Activated CD8-positive, alpha-beta memory T cell treated with anti-CD3 and anti-CD28 coated beads, Interleukin-2, amount 50 U/mL, for 24 hours (primary cell): ENCODE results near the gene APH1B.

Source experiments
- DNase-seq: peaks from one replicate; pipeline ENCODE4 v3.0.0-alpha.2; 2020; ENCODE audit errors: extremely low read depth

APH1B gene

DNA sequence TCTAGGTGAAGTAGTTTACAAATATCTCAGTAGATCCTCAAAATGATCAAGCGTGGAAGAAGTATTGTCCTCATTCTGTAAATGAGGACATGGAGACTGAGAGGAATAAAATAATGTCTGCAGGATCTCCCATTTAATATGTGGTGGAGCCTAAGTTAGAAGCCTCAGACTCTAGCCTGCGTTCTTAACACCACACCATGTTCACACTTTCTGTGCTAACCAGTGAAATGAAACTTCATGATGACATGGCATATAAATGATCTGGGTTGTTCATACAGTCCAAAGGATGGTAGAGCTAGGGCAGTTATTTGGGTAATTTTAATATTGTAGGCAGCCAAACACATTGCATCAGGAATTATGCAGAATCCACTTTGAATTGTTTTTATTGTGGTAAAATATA is 25.1 kb upstream of the APH1B start:
- no peak for DNase-seq

DNA sequence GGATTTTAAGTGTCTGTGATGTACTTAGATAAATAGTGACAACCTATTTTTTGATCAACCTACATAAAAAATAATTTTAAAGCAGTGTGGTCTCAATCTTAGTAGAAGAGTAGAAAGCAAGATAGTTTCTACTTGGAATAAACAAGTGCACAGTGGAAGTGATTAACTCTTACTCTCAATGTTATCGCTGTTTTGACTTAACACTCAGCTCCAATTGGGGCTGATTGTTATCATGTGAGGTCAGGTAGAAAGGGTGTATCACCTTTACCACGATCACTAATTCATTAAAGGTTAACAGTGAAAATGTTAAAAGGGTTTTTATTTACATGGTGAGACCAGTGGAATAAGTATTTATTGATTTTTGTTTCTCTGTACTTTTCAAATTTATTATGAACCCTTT is 22.4 kb upstream of the APH1B start:
- no peak for DNase-seq

DNA sequence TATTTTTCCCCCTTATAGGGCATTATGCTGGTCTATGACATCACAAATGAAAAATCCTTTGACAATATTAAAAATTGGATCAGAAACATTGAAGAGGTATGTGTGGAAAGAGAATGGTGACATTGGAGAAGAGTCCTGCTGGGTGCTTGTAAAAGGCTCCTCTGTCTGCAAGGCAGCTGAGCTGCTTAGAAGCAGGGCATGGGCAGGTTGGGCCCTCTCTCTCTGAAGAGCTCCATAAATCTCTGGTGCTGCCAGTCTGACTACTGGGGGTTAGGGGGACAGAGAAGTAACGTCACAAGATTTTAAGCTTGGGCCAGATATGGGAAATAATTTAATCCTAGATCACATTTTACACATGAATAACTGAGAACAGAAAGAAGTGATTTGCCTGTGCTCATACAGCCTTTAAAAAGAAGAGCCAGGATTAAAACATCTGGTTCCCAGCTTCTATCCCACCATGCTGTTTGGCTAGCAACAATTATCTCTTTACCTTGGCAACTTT is 21.9 kb upstream of the APH1B start:
- no peak for DNase-seq

DNA sequence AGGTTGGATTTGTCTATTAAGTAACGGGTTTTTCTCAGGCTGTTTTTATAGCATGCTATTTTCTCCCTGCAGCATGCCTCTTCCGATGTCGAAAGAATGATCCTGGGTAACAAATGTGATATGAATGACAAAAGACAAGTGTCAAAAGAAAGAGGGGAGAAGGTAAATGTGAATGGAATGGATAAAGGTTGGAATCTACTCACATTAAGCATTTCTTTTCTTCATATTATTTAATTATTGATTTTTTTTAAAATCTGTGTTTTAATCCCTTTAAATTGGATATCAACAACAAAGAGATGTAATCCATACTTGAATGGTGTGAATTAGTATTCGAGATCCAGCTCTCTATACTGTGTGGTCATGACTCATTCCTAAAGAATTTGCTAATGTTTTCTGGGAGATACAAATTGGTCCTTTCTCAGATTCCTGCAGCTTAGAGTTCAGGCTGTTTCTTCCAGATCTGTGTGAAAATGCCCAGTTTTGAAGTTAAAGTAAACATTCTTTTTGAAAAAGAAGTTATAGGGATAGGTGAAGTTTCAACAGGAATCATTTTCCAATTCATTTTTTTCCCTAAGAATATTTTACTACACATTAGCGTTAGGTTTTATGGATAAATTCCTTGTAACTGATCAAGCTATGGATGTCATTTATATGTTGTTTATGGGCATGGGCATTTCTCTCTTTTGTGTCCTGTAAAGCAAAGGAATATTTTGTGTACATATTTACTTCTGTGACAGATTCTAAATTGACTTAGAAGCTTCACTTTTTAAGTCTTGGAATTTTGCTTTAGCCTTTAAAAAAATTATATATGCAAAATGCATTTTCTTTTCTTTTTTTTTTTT is 20.8 kb upstream of the APH1B start:
- DNase-seq, result no peak

DNA sequence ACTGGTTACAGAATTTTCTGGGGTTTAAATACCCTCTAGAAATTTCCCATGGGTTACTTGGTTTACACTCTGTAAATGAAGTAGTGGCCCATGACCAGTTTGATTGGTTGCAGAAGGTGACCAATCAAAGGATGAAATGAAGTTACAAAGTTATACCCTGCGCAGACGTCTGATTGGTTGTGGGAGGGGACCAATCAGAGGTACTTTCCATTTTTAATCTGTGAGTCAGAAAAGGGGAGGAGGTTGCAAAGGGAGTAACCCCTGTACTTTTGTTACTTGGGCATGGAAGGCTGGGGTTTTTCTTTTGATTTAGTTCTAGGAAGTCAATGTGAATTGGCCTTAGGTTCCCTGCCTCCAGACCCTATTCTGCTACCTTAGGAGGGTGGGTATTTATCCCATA is 18.7 kb upstream of the APH1B start:
- no peak for DNase-seq

DNA sequence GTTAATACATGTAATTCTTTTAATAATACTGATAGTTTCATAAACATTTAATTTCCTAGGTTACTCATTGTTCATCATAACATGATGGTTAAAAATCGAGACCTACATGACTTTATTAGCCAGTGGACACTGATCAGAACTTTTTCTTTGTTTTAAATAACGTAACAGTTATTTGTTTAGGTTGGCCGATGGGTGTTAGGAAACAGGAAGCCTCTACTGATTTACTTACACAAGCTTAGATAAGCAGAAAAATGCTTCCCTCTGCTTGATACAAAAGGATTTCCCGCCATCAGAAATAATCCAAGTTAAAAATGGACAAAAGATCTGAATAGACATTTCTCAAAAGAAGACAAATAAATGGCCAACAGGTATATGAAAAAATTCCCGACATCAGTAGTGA is 16.6 kb upstream of the APH1B start:
- no peak for DNase-seq

DNA sequence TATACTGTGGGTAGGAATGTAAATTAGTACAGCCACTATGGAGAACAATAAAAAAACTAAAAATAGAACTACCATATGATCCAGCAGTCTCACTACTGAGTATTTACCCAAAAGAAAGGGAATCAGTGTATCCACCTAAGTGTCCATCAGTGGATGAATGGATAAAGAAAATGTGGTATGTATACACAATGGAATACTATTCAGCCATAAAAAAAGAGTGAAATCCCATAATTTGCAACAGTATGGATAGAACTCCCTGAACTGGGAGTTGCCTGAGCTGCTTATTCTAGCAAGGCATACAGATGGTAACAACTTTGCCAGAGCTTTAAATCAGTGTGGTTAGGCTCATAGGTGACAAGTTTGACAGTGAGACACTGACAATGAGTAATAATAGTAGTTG is 16.1 kb upstream of the APH1B start:
- DNase-seq, result no peak

DNA sequence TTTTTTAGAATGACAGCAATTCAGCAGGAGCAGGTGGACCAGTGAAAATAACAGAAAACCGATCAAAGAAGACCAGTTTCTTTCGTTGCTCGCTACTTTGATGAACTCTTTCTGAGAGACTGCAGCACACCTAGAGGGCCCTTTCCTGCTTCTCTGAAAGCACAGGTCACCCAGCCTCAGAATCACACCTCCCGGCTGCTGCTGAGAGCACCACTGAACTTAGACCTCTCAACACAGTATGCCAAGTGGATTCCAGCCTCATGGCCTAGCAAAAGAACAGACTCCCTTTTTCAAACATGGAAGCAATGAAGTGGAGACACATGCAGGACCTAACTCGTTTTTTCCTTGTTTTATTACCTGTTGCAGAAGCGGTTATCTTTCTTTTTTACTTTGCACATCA is 13.9 kb upstream of the APH1B start:
- no peak for DNase-seq

DNA sequence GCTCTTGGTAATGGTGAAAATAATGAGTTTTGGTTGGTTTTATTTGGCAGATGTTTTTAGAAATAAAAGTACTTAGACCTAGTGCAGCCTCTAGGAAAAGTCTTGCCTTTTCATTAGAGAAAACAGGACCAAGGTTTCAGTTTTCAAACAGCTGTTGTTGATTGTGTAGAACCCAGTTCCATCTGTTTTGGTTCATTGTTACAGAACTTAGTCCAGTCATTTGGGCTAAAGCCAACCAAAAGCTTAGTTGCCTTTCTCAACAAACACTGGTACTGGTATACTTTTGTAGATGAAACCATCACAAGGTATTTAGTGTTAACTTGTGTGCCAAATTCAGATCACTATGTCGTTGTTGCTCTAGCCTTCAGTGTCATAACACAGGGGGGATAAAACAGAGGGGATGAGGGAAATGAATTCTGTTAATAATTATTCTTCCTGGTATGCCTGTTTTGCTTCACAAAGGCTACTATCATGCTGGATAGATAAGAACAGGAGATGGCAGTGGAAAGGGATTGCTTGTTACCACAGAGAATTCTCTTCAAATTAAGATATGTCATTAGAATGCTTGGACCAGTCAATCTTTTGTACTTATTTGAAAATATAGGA is 12.6 kb upstream of the APH1B start:
- no peak for DNase-seq

DNA sequence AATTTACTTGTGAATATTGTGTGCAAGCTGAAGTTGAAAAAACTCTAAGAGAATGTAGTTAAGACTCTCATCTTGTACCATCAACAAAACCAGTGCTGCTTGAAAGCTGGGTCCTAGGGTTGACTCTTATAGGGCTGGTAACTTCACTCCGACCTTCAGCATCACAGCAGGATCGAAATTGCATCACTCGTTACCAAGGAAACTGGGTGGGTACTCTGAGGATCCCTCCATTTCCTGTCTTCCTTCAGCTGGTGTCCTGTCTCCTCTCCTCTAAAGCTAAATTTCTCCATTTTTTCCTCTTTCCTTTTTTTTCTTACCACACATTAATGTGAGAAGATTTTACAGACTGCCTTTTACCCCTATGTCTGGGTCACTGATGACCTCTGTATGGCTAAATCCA is 3.0 kb upstream of the APH1B start:
- no peak for DNase-seq

DNA sequence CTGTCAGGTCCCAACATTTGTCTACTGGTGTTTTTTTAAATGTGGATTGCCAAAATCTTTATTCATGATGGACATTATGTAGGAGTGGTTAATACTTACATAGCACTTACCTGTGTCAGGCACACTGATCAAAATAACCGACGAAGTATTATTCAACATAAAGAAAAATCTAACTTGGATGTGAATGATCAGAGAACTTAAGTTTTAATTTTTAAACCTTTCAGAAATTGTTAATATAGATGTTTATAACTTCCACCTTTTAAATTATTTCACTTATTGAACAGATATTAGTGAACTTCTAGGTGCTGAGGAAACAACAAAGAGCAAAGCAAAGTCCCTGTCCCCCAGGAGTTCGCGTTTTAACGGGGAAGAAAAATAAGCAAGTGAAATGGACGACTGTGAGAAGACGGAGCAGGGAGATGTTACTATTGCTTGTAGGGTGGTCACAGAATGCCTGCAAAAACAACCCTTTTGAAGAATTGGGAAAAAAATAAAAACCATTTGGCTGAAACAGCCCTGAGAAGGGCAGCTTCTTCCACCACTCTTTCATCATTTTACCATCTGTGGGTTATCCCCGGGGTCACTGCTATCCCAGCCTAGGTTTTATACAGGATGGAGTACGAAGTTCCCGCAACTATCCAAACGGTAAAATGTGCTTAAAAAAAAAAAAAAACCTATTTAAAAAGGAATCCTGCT is 915 bp upstream of the APH1B start:
- no peak for DNase-seq

DNA sequence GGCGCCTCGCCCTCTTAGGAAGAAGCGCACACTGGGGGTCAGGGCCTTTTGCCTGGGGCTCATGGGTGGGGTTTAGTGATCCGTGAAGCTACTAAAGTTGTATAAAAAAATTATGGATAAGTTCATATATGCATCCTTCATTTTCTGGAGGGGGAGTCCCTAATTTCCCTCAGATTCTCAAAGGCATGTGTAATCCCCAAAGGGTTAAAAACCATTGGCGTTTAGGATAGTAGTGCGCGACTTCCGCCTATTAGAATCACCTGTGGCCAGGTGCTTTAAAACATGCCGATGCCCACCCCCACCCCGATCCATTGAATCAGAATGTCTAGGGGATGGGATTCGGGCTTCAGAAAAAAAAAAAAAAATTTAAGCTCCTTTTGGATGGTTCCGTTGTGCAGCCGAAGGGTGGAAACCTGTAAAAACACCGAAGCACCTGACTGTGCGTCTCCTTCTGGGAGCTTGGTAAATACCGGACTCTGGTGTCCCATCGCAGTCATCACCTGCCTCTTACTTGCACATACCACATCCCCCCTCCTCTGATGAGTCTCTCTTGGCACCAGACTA is 570 bp downstream of the APH1B start:
- DNase-seq, result no peak

DNA sequence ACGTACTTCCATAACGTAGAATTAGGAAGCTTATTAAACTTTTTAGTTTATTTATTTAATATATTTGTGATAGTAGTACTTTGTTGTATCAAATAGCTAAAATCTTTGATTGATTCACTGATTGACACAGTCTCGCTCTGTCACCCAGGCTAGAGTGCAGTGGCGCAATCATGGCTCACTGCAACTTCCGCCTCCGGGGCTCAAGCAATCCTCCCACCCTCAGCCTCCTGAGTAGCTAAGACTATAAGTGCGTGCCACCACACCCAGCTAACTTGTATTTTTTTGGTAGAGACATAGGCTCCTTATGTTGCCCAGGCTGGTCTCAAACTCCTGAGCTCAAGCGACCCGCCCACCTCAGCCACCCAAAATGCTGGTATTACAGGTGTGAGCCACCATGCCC is 5.7 kb downstream of the APH1B start:
- DNase-seq, result no peak

DNA sequence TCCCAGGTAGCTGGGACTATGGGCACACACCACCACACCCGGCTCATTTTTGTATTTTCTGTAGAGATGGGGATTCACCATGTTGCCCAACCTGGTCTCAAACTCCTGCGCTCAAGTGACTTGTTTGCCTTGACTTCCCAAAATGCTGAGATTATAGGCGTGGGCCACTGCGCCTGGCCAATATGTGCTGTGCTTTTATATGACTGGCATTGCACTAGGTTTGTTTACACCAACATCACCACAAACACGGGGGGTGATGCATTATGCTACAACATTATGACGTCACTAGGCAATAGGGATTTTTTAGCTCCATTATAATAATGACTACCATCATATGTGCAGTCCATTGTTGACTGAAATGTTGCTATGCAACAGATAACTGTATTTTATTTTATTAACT is 6.9 kb downstream of the APH1B start:
- DNase-seq, result no peak

DNA sequence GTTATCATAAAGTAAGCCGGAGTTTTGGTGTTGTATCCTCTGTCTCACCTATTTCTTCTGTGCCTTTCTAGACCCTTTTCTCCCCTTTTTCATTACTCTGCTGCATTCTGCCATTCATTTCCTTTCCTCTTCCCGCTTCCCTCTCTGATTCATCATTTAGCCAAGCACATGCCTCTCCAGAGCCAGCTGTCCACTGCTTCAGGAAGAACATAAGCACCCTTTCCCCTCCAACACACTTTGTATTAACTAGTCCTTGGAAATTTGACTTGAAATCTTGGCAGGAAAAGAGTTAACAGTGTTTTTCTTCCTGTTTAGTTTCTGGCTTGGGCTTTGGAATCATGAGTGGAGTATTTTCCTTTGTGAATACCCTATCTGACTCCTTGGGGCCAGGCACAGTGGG is 9.7 kb downstream of the APH1B start:
- DNase-seq, result no peak

DNA sequence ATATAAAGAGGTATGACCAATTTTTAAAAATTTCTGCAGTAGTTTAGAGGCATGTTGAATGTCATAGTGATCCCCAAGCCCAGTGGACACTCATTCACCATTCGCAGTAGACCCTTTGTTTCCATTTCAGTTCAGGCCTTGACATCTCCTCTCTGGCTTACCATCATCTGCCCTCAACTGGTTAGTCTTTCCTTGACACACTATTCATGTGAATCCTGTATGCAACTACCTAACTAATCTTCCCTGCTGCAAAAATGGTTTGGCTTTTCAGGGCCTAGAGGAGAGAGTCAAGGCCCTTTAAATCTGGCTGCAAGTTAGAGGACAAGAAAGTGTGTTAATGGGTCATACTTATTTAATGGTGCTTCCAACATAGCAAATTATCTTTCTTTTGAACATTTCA is 10.9 kb downstream of the APH1B start:
- DNase-seq, result no peak

DNA sequence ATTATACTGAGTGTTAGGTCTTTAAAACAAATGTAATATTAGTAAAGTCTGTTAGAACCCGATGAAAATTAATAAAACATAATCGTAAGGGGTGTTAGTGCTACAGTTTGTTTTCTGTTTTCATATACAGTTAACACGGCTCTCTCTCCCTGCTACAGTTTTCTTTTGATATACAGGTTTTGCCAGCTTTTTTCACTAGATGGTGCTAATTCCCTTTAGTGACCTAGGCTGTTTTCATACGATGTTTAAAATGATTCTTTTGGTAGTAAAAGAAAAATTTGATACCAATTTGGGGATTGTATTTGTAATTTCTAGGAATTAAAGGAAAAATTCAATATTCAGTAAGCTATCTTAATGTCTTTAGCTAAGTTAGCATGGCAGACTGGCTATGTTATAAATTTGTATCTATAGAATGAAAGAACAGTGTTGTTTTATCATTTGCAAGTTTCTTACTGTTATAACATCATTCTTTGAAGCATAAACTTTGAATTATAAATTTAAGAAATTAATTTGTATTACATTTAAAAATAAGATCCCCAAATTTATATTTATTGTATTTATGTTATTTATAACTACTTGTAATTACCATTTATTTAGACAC is 11.5 kb downstream of the APH1B start:
- DNase-seq, result no peak

DNA sequence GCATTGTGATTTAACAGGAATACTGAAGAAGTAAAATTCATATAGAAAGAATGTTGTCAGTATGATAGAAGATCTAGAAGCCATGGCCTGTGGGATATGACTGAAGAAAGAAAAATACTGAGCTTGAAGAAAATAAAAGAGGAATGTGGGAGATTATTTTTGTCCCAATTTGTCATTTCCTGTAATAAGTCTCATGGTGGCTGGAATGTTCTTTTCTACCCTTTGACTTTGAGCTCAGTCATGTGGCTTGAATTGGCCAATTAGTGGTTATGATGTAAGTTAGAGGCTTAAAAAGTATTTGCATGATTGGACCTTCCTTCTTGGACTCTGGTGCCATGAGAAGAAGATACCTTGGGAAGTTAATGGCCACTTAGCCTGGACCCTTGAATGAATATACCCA is 14.1 kb downstream of the APH1B start:
- DNase-seq, result no peak

DNA sequence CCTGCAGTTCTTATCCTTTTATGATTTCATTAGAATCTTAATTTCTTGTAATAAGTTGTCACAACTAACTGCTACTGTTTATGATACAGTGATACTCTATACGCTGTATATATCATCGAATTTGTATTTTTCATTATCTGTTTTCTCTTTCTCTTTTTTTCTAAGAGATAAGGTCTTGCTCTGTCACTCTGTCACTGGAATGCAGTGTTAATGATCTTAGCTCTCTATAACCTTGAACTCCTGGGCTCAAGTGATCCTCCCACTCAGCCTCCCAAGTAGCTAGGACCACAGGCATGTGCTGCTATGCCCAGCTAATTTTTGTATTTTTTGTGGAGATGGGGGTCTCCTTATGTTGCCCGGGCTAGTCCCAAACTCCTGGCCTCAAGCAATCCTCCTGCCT is 14.8 kb downstream of the APH1B start:
- no peak for DNase-seq

DNA sequence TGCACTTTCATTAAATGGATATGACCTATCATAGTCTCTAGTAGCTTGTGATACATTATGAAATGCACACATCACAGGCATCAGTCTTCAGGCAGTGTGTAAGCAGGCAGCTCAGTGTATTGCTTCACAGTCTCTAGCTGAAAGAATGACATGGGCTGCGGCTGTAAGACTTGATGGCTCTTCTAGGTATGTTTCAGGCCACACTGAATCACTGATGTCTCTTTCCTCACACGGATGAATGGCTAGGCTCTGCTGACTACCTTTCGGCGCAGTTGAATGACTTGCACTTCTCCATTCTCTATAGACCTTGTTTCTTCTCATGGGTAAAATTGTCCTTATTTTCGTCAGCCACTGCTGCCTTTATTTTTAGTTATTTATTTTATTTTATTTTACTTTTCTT is 15.4 kb downstream of the APH1B start:
- no peak for DNase-seq

DNA sequence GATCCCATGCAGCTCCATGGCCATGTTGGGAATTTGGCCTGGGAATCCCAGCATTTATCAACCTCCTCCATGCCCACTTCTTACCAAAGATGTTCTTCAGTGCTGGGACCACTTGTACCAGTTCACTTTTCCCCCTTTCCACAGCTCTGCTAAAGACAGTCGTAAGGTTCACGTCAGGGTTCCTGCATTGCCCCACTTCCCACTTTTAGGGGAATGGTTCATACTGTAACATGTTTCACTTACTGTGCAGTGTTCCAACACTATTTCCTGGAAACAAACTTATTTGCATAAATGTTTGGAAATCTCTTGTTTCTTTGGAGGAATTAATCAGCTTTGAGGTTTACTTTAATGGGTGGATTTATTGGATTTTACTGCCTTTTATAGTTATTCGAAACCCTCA is 17.0 kb downstream of the APH1B start:
- no peak for DNase-seq

DNA sequence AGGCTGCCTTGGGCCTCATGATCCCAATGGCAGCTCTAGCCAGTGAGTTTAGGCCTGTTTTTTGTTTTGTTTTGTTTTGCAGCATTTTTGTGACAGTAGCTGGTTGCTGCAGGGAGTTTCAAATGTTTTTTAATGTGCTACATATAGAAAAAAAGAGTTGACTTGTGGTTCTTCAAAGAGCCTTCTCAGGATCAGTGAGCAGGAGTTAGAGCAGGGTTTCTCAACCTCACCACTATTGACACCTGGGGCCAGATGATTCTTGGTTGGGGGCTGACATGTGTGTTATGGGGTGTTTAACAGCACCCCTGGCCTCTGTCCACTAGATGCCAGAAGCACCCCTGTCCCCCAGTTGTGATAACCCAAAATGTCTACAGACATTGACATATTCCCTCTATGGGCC is 17.9 kb downstream of the APH1B start:
- DNase-seq, result no peak
